ENCODE results near the gene ABCC5. TPM values are rescaled to one million over a fixed set of nuclear protein-coding genes. Genes with fewer than 3 reads are reported as not detected.

Gene ABCC5
- total RNA-seq, 1 experiment from 2014 or later = 29.1 TPM

- TF ChIP-seq, protein P1, sequence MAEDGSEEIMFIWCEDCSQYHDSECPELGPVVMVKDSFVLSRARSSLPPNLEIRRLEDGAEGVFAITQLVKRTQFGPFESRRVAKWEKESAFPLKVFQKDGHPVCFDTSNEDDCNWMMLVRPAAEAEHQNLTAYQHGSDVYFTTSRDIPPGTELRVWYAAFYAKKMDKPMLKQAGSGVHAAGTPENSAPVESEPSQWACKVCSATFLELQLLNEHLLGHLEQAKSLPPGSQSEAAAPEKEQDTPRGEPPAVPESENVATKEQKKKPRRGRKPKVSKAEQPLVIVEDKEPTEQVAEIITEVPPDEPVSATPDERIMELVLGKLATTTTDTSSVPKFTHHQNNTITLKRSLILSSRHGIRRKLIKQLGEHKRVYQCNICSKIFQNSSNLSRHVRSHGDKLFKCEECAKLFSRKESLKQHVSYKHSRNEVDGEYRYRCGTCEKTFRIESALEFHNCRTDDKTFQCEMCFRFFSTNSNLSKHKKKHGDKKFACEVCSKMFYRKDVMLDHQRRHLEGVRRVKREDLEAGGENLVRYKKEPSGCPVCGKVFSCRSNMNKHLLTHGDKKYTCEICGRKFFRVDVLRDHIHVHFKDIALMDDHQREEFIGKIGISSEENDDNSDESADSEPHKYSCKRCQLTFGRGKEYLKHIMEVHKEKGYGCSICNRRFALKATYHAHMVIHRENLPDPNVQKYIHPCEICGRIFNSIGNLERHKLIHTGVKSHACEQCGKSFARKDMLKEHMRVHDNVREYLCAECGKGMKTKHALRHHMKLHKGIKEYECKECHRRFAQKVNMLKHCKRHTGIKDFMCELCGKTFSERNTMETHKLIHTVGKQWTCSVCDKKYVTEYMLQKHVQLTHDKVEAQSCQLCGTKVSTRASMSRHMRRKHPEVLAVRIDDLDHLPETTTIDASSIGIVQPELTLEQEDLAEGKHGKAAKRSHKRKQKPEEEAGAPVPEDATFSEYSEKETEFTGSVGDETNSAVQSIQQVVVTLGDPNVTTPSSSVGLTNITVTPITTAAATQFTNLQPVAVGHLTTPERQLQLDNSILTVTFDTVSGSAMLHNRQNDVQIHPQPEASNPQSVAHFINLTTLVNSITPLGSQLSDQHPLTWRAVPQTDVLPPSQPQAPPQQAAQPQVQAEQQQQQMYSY (CRISPR knock-in tag; IDR thresholded peaks at IDR 0.05) = no peak
- TF ChIP-seq SP1 (CRISPR knock-in tag; conservative IDR thresholded peaks at IDR 0.05) (no peak), MYBL2 (CRISPR knock-in tag; IDR thresholded peaks at IDR 0.05) (no peak), ESRRA (CRISPR knock-in tag; IDR thresholded peaks at IDR 0.05; ENCODE audit: borderline replicate concordance) (no peak), FOXP1 (CRISPR knock-in tag; IDR thresholded peaks at IDR 0.05; ENCODE audit: borderline replicate concordance) (no peak), ATF1 (CRISPR knock-in tag; IDR thresholded peaks at IDR 0.05) (no peak), ZNF671 (CRISPR knock-in tag; IDR thresholded peaks at IDR 0.05) (no peak), TEAD4 (CRISPR knock-in tag; IDR thresholded peaks at IDR 0.05) (no peak), ZNF232 (CRISPR knock-in tag; IDR thresholded peaks at IDR 0.05) (no peak)
Observed at GRCh38 chr3:183941216-183941615, 76.5 kb downstream of the ABCC5 start (continued).

DNA sequence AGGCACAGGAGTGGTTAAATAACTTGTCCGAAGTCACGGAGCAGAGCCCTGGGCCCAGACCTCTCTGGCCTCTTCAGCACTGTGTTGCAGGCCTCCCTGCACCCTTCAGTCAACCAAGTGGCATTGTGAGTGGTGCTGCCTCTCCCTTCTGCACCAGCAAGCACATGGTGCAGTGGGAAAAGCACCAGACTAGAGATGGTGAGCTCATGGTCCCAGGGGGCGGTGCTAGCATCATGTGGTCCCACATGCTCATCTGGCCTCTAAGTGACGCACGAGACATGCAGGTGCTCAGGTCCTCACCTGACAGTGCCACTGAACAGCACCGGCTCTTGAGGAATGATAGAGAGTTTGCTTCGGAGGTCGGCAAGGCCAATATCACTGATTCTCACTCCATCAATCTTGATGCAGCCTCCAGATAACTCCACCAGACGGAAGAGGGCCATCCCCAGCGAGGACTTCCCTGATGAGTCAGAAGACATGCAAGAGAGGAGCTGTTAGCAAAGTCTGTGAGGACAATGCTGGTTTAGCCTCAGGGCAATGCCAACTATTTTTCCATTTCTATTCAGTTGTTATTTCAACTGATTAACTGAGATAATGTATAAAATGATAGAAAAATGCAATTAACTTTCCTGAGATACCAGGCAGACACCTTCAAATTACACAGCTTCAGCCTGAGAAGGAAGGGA, 79.9 kb downstream of the ABCC5 start:
- ChIA-PET POLR2A (no interaction called here), CTCF (interaction anchor here (0.7 kb wide), 1 partner anchor 261 kb away, joined by 3 read pairs; no protein-coding TSS in a partner anchor)
- Mint-ChIP-seq H3K9me3 (no peaks in the 10 kb centered on the region), H3K4me3 (no peak overlapping the region), H3K4me1 (peaks cover 5% of the 10 kb centered on the region), H3K36me3 (peaks cover 32% of the 10 kb centered on the region), H3K27ac (no peak overlapping the region), H3K27me3 (ENCODE audit: low read depth) (no peaks in the 10 kb centered on the region)
- no peak for TF ChIP-seq FOXJ3 (CRISPR knock-in tag; IDR thresholded peaks at IDR 0.05; ENCODE audit: borderline replicate concordance)
- no peak for TF ChIP-seq IRF2 (CRISPR knock-in tag; IDR thresholded peaks at IDR 0.05; ENCODE audit: borderline replicate concordance, low read depth)
- TF ChIP-seq, protein P2, sequence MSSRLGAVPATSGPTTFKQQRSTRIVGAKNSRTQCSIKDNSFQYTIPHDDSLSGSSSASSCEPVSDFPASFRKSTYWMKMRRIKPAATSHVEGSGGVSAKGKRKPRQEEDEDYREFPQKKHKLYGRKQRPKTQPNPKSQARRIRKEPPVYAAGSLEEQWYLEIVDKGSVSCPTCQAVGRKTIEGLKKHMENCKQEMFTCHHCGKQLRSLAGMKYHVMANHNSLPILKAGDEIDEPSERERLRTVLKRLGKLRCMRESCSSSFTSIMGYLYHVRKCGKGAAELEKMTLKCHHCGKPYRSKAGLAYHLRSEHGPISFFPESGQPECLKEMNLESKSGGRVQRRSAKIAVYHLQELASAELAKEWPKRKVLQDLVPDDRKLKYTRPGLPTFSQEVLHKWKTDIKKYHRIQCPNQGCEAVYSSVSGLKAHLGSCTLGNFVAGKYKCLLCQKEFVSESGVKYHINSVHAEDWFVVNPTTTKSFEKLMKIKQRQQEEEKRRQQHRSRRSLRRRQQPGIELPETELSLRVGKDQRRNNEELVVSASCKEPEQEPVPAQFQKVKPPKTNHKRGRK (CRISPR knock-in tag; IDR thresholded peaks at IDR 0.05; ENCODE audit: borderline replicate concordance) = no peak
- no peak for TF ChIP-seq CTCF (IDR thresholded peaks at IDR 0.05)
- TF ChIP-seq, protein P3, sequence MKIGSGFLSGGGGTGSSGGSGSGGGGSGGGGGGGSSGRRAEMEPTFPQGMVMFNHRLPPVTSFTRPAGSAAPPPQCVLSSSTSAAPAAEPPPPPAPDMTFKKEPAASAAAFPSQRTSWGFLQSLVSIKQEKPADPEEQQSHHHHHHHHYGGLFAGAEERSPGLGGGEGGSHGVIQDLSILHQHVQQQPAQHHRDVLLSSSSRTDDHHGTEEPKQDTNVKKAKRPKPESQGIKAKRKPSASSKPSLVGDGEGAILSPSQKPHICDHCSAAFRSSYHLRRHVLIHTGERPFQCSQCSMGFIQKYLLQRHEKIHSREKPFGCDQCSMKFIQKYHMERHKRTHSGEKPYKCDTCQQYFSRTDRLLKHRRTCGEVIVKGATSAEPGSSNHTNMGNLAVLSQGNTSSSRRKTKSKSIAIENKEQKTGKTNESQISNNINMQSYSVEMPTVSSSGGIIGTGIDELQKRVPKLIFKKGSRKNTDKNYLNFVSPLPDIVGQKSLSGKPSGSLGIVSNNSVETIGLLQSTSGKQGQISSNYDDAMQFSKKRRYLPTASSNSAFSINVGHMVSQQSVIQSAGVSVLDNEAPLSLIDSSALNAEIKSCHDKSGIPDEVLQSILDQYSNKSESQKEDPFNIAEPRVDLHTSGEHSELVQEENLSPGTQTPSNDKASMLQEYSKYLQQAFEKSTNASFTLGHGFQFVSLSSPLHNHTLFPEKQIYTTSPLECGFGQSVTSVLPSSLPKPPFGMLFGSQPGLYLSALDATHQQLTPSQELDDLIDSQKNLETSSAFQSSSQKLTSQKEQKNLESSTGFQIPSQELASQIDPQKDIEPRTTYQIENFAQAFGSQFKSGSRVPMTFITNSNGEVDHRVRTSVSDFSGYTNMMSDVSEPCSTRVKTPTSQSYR (CRISPR knock-in tag; IDR thresholded peaks at IDR 0.05) = no peak
- TF ChIP-seq, protein P4, sequence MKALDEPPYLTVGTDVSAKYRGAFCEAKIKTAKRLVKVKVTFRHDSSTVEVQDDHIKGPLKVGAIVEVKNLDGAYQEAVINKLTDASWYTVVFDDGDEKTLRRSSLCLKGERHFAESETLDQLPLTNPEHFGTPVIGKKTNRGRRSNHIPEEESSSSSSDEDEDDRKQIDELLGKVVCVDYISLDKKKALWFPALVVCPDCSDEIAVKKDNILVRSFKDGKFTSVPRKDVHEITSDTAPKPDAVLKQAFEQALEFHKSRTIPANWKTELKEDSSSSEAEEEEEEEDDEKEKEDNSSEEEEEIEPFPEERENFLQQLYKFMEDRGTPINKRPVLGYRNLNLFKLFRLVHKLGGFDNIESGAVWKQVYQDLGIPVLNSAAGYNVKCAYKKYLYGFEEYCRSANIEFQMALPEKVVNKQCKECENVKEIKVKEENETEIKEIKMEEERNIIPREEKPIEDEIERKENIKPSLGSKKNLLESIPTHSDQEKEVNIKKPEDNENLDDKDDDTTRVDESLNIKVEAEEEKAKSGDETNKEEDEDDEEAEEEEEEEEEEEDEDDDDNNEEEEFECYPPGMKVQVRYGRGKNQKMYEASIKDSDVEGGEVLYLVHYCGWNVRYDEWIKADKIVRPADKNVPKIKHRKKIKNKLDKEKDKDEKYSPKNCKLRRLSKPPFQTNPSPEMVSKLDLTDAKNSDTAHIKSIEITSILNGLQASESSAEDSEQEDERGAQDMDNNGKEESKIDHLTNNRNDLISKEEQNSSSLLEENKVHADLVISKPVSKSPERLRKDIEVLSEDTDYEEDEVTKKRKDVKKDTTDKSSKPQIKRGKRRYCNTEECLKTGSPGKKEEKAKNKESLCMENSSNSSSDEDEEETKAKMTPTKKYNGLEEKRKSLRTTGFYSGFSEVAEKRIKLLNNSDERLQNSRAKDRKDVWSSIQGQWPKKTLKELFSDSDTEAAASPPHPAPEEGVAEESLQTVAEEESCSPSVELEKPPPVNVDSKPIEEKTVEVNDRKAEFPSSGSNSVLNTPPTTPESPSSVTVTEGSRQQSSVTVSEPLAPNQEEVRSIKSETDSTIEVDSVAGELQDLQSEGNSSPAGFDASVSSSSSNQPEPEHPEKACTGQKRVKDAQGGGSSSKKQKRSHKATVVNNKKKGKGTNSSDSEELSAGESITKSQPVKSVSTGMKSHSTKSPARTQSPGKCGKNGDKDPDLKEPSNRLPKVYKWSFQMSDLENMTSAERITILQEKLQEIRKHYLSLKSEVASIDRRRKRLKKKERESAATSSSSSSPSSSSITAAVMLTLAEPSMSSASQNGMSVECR (CRISPR knock-in tag; IDR thresholded peaks at IDR 0.05; ENCODE audit: borderline replicate concordance) = no peak
- no peak for TF ChIP-seq ZNF219 (CRISPR knock-in tag; IDR thresholded peaks at IDR 0.05; ENCODE audit: borderline replicate concordance)
- no peak for TF ChIP-seq EMX1 (CRISPR knock-in tag; IDR thresholded peaks at IDR 0.05)
- DNase-seq (ENCODE audit: low spot score) (no peak), ATAC-seq (no peak)

Data from WTC11 (cell line).